GM19238 (cell line): ENCODE measurements around the gene SYT17.

Source experiments
- DNase-seq: peaks from one replicate; pipeline ENCODE4 v3.0.0; 2011; ENCODE audit warnings: low spot score; ENCODE audit not compliant: insufficient read length

Gene SYT17, protein sequence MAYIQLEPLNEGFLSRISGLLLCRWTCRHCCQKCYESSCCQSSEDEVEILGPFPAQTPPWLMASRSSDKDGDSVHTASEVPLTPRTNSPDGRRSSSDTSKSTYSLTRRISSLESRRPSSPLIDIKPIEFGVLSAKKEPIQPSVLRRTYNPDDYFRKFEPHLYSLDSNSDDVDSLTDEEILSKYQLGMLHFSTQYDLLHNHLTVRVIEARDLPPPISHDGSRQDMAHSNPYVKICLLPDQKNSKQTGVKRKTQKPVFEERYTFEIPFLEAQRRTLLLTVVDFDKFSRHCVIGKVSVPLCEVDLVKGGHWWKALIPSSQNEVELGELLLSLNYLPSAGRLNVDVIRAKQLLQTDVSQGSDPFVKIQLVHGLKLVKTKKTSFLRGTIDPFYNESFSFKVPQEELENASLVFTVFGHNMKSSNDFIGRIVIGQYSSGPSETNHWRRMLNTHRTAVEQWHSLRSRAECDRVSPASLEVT

DNA sequence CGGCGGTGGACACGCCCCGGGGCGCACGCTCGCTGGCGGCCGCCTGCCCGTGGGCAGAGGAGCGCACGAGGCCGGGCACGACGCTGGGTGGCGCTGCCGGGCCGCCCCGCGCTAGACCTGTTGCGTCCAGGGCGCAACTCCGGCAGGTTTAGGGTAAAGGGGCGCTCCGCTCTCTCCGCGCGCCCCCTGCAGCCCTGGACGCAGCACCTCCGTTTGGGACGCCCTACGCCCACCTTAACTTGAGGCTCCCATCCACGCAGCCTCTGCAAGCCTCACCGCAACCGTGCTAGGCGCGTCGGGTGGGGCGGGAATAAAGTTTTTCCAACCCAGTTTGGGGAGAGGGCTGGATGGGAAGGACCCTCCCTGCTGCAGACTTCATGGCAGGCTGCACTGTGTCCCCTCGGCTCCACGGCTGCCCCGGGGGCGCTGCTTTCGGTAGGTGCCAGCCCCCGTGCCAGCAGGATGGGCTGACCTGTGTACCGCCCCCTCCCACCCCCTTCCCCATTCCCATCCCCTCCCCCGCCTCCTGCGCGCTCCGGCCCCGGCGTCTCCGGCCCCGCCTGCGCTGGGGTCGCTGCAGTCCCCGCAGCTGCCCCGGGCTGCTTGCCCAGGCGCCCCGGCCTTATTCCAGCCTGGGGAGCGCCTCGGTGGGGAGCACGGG is at the start of gene SYT17:
SYT17 (plus strand) TSS at position 531 of the 661 bp plus-strand sequence. CDS start 407 bp downstream, outside the sequence.
- DNase-seq: peak; percentile 66

DNA sequence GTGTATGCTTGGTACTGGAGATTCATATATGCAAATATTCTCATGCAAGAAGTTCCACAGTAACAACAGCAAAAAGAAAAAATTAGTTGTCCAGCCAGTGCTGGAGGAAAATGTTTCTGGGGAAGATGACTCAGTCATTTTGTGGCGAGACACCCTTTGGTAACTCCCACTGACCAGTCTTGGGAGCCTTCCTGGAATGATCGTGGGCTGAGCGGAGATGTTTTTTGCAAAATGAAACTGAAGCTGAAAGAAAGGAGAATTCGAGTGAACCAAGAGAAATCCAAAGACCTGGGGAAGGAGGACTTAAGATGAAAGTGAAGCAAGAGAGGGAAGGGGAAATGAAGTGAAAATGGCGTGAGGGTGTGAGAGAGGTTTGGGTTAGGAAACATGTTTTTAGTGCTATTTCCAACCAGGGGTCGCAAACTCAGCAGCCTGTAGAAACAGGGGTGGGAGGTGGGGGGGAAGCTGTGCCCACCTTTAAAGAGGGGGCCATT is 49.1 kb upstream of the SYT17 start:
- DNase-seq: no peak

DNA sequence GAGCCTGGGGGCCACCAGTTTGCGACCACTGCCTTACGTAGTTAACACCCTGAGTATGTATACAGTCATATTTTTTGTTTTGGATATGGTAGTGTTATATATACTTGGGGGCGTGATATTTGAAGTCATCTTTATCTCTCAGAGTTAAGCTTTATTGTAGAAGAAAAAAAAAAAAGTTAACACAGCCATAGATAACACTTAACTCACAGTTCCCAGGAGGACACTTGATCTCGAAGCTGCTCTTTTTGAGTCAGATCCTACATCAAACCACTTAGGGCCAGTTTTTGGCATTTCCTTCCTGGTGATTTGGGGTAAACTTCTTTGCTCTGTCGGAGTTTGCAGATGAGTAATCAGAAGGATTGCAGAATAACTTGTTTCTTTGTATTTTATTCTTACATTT is 48.5 kb upstream of the SYT17 start:
- DNase-seq: no peak

DNA sequence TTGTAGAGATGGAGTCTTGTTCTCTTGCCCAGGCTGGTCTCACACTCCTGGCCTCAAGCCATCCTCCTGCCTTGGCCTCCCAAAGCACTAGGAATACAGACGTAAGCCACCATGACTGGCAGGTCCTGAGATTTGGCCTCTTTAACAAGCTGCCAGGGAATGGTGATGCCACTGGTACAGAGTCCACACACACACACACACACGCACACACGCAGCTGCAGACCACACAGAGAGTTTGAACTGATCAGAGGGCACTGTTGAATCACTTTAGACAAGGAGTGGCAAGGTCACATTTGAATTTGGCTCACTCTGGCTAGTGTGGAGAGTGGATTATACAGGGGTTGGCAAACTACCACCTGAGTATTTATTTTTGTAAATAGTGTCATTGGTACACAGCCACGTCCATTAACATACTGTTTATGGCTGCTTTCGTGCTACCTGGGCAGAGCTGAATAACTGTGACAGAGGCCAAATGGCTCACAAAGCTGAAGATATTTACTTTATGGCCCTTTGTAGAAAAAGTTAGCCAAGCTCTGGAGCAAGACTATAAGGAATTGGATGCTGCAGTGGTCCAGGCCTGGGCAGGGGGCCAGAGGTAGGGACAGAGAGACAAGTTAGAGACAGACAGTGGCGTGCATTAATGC is 44.4 kb upstream of the SYT17 start:
- DNase-seq: no peak

DNA sequence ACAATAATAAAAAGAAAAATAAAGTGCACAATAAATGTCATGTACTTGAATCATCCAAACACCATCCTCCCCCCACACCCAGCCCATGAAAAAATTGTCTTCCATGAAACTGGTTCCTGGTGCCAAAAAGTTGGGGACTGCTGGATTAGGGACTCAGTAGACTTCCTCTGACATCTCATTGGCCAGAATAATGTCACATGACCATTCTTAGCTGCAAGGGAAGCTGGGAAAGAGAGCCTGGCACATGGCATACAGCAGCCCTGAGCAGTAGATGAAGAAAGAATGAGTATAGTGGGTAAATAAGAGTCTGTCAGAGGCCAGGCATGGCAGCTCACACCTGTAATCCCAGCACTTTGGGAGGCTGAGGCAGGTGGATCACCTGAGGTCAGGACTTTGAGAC is 41.7 kb upstream of the SYT17 start:
- DNase-seq: no peak

DNA sequence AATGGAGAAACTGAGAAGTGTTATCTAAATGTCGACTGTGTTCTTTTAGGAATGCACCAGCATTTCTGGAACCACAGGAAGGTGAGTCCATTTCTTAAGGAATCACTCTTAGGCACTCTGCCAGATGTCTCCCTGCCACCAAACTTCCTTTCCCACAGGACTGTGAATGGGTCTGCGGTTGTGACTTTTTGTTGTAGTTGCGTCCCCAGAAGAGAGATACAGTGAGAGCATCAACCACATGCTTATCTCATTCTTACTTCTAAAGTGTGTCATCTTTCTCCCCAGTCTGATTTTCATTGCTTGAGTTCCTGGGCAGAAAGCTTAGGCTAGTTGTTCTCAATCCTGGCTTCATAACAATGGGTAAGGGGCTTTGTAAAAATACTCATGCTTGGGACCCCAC is 40.8 kb upstream of the SYT17 start:
- DNase-seq: no peak

DNA sequence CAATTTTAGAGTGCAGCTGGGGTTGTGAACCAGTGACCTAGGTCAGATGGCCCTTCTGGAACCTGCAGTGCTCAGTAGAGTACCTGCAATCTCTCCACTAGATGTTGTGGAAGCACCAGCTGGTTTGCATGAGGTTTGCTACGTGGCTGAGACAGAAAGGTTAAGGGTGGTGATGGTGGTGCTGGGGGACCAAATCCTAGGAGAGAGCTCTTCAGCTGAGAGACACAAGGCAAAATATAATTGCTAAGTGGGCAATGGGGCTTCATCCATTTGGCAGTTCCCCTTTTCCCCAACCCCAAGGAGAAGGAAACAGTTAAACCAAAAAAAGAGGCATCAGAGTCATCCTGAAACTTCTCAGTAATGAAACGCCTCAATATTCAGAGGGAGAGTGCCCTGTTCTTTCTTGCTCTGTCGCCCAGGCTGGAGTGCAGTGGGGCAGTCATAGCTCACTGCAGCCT is 40.3 kb upstream of the SYT17 start:
- no peak for DNase-seq

DNA sequence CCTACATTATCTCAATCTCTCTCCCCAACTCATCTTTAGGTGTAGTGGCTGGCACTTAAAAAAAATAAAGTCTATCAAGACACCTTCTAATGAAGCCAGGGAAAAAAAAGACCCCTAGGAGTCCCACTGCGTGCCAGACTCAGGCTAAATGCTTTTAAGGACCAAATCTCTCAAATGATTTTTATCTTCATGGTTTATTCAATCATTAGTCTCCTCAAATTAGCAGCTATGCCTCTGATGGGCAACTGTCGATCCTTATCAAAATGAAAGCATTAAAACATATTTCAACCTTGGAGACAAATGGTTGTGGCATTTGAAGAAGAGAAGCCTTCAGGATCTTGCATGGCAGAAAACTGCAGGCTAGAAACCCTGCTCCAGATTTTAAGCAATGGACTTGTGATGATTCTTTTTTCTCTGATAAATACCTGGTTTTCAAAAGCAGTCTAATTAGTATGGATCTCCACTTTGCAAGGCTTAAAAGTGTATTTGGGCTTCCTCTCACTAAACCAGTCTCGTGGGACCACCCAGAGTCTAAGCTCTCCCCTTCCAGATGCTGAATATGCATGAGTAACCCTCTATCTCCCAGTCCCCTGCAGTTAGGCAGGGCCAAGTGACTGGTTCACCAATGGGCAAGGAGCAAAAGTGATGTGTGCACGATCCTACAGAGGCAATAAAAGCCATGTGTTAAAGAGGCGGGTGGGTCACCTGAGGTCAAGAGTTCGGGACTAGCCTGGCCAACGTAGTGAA is 39.4 kb upstream of the SYT17 start:
- no peak for DNase-seq

DNA sequence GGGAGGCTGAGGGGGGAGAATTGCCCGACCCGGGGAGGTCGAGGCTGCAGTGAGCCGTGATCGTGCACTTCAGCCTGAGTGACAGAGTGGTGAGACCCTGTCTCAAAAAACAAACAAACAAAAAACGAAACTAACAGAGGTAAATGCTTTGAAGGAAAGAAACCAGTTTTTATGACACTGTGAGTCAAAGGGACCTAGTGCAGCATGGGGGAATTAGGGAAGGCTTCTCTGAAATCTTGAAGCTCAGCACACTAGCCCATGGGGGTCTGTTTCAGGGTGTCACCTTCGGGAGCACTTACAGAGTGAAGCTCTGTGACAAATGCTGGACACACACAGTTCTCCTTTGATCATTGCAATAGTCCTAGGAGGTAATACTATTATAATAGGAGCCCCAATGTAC is 37.7 kb upstream of the SYT17 start:
- no peak for DNase-seq

DNA sequence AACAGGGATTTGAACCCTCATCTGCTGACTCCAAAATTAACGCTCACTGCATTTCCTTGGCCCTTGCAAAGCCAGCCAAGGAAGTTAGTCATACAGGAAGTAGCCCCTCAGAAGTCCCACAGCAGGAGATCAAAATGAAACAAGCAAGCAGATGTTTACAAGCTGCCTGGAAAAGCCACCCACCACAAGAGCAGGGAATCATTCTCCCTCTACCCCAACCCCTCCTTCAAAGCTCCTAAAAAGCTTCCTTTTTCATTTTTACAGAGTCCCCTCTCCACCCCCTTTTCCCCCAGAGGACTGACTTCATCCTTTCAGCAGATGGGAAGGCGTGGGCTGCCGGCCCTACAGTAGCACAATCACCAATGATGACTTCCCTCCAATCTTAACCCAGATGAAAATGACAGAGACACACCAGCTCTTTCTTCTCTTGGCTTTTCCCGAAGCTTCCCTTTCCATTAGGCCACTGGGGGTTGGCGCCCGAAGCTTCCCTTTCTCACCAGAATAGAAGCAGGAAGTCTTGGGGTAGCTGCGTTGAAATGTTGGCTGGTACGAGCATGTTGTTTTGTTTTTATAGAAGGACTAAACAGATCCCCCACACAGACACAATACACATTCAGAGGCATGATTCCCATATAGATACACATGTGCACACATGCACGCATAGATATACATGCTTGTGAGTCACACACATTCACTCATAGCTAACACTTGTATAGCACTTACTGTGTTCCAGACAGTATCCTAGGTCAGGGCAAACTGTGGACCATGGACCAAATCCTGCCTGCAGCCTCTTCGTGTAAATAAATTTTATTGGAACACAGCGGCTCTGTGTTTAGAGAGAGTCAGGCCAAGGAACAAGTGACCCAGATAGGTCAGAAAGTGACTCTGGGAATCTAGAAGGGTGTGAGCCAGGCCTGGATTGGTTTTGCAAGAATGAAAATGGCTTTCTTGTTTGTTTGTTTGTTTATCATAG is 36.9 kb upstream of the SYT17 start:
- DNase-seq: no peak

DNA sequence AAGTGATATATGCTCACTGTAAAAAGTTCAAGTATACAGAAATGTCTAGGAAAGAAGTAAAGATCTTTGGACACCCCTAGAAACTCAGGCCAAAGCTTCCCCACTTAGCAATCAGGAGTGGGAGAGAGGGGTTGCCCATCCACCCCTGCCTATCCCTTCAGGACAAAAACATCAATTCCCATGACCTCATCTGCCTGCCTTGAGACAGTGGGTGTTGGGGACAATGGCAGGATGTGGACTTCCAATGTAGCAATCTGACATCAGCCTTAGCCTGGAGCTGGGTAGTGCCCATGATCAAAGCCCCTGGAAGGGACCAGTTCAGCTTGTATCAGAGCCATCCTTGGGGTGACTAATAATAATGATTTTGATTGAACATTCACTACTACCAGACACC is 36.2 kb upstream of the SYT17 start:
- no peak for DNase-seq

DNA sequence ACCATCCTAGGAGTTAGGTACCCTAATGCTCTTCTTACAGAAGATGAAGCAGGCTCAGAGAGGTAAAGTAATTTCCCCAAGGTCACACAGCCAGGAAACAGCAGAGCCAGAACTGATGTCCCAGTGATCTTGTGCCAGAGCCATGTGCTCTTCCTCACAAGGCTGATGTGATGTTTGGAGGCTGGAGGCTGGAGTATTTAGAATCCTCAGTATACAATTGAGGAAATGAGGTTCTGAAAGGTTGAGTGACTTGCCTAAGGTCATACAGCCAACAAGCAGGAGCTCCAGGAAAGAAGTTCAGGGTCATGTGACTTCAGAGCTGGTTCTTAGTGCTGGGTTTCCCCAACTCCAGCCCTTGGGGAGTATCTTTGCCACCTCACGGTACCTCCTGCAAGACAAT is 35.8 kb upstream of the SYT17 start:
- DNase-seq: no peak

DNA sequence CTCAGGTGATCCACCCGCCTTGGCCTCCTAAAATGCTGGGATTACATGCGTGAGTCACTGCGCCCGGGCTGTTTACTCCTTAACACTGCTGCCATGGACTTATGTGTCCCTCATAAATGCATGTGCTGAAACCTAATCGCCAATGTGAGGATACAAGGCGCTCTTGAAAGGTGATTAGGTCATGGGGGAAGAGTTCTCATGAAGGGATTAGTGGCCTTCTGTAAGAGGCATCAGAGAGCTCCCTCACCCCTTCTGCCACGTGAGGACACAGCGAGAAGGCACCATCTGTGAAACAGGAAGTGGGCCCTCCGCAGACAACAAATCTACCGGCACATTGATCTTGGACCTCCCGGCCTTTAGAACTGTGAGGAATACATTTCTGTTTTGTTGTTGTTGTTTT is 35.1 kb upstream of the SYT17 start:
- DNase-seq: no peak

DNA sequence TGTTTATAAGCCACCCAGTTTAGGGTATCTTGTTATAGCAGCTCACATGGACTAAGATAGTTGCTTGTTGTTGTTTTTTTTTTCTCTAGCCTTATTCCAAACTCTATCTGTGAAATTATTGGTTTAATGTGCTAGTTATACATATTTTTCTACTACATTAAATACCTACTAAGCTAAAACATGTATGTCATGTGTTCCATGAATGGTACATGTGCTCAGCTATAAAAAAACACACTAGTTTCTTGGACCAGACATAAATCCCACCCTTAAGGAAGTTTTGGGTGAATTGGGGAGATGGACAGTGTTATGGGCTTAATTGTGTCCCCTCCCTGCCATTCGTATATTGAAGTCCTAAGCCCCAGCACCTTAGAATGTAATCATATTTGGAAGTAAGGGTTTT is 34.4 kb upstream of the SYT17 start:
- no peak for DNase-seq

DNA sequence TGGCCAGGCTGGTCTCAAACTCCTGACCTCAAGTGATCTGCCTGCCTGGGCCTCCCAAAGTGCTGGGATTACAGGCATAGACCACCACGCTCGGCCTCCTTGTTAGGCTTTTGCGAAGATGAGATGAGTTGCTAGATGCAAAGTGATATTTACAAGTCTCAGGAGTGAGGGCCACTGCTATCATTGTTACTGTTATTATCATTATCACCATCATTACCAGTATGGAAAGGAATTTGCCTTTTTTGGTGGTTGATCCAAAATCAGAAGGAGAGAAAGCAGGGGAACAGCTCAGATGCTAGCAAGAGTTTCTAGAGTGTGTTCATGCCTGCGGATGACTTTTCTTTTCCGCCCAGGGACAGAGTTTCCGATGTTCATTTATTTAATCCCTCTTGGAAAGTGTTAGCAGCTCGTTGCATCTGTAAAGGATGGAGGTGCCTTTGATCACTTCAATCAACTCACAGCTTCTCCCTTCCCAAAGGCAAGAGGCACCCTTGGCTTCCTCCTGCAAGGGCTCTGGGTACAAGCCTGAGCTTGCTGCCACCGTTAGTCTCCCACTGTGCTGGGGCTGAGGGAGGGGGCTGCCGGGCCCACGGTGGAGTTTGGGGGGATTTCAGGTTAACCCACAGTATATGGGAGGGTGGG is 32.7 kb upstream of the SYT17 start:
- no peak for DNase-seq

DNA sequence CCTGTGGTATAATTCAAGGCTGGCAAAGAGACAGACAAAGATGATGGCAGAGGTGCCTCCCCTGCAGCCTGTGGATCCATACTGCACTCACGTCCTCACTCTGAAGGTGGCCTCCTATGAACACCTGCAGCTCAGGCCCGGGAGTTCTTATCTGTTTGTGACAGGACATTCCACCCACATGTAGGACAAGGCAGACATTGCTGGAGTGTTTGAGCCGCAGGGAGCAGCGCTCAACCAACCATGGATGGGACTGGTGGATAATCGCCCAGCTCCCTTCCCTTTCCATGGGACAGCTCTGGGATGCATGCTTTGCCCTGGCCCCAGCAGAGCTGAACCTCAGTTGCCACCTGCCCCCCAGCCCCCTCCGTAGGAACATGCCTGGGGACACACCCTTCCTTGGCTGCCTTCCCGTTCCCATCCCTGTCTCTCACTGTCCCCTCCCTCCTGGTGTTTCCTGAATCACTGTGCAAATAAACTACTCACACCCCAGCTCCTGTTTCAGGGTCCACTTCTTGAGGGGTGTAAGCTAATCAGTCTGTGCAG is 32.1 kb upstream of the SYT17 start:
- DNase-seq: no peak

DNA sequence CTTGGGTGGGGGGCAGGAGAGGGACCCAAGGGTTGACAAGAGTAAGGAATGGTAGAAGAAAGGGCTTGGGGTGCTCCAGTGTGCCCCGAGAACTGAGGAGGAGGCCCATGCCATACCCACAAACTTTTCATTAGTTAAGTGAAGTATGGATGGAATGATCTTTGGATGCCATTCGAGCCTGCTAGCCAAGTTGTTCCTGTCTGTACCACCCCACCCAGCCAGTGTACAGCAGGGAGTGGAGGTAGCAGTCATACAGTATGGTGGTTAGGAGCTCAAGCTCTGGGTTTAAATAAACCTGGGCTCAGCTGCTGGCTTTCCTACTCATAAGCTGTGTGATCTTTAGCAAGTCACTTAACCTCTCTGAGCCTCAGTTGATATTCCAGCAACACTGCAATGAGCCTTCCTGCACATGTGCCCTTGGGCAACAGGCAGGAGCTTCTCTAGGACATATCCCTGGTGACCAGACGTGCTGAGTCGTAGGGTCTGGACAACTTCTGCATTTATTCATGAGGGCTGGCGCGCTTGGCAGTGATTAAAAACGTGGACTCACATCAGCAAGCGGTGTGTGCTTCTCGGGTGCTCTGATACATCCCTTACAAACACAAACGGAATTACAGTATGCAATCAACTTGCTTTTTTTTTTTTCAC is 31.4 kb upstream of the SYT17 start:
- no peak for DNase-seq

DNA sequence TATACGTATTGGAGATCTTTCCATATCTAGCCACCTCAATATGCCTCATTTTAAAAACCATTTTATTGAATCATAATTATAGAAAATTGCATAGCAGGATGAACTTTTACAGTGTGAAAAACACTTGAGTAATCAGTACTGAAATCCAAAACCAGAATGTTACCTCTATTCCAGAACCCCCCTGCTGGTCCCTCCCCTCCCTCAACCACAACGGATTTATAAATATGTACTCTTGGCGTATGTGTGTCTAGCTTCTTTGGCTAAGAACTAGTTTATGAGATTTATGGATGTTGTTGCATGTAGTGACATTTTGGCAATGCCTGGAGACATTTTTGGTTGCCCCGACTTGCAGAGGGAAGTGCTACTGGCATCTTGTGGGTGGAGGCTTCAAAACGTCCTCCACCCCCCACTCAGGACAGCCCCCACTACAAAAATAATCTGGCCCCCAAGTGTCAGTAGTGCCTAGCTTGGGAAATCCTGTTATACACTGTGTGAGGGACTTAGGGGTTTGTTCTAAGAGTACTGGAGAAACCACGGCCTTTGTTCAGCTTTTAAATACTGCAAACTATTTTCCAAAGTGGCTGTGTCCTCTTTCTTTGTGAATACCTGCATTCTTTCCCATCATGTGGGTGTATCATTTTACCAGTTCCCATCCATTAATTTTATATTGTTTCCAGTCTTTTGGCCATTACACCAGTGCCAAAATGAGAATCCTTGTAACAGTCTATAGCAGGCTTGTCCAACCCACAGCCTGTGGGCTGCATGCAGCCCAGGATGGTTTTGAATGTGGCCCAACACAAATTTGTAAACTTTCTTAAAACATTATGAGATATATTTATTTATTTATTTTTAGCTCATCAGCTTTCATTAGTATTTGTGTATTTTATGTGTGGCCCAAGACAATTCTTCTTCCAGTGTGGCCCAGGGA is 30.6 kb upstream of the SYT17 start:
- no peak for DNase-seq
